KMS-11 (cell line): ENCODE measurements around the gene PA2G4.

Experiments
- H2AFZ ChIP-seq: fragments of 200-600 bp; sonication (generic); 2 replicates; pipeline ENCODE4 v1.6.1; 2016; ENCODE audit warnings: antibody characterized with exemption, mixed run types, low read depth
- H3K27ac ChIP-seq: fragments of 200-600 bp; sonication (generic); 2 replicates; pipeline ENCODE4 v1.6.1; 2016; ENCODE audit warnings: mild to moderate bottlenecking, mixed run types
- H3K27me3 ChIP-seq: fragments of 200-600 bp; sonication (generic); 2 replicates; pipeline ENCODE4 v1.6.1; 2017; ENCODE audit warnings: mild to moderate bottlenecking, low read depth, mixed run types, moderate library complexity; ENCODE audit not compliant: insufficient read depth
- H3K36me3 ChIP-seq: fragments of 200-600 bp; sonication (generic); 2 replicates; pipeline ENCODE4 v1.6.1; 2017; ENCODE audit warnings: mild to moderate bottlenecking, mixed run types; ENCODE audit not compliant: insufficient read depth
- H3K4me1 ChIP-seq: fragments of 200-600 bp; sonication (generic); 2 replicates; pipeline ENCODE4 v1.6.1; 2016; ENCODE audit warnings: mild to moderate bottlenecking, low read depth, mixed run types; ENCODE audit not compliant: poor library complexity, severe bottlenecking
- H3K4me2 ChIP-seq: fragments of 200-600 bp; sonication (generic); 2 replicates; pipeline ENCODE4 v1.7.0; 2016; ENCODE audit warnings: mild to moderate bottlenecking, mixed run types
- H3K4me3 ChIP-seq: fragments of 200-600 bp; sonication (generic); IDR thresholded peaks from 2 replicates; pipeline ENCODE4 v1.6.1; 2017; ENCODE audit warnings: low read depth, low read length, mixed read lengths; ENCODE audit not compliant: insufficient read depth
- H3K79me2 ChIP-seq: fragments of 200-600 bp; sonication (generic); 2 replicates; pipeline ENCODE4 v1.6.1; 2016; ENCODE audit warnings: low read depth, mixed run types; ENCODE audit not compliant: insufficient read depth
- H3K9ac ChIP-seq: fragments of 200-600 bp; sonication (generic); 2 replicates; pipeline ENCODE4 v1.6.1; 2016; ENCODE audit warnings: mild to moderate bottlenecking, mixed run types
- H4K20me1 ChIP-seq: fragments of 200-600 bp; sonication (generic); 2 replicates; pipeline ENCODE4 v1.6.1; 2016; ENCODE audit warnings: mild to moderate bottlenecking, mixed run types; ENCODE audit not compliant: insufficient read depth
- CTCF ChIP-seq: fragments of 200-600 bp; sonication (generic); conservative IDR thresholded peaks from 2 replicates; pipeline ENCODE4 v1.6.1; 2017; ENCODE audit warnings: low read depth, mild to moderate bottlenecking, antibody characterized with exemption, low read length, moderate library complexity, mixed read lengths

PA2G4 gene

GRCh38 chr12:56101045-56101444, 3.3 kb upstream of the PA2G4 start:
- peaks cover 5% of the 10 kb centered on the region for H4K20me1 ChIP-seq
- no peak overlapping the region for H3K4me3 ChIP-seq
- TF ChIP-seq CTCF, result no peak
- no peaks in the 10 kb centered on the region; the same call in 1 of the 2 replicates for H3K27me3 ChIP-seq
- peaks cover 16% of the 10 kb centered on the region for H3K4me1 ChIP-seq
- no peak overlapping the region for H3K9ac ChIP-seq
- H2AFZ ChIP-seq, result no peak overlapping the region
- H3K79me2 ChIP-seq, result peaks cover 17% of the 10 kb centered on the region
- H3K4me2 ChIP-seq, result no peak overlapping the region
- no peaks in the 10 kb centered on the region; the same call in 1 of the 2 replicates for H3K36me3 ChIP-seq
- no peak overlapping the region for H3K27ac ChIP-seq

GRCh38 chr12:56102683-56103065, 1.7 kb upstream of the PA2G4 start:
- TF ChIP-seq CTCF, result no peak
- Histone ChIP-seq H3K4me1 (peaks cover 32% of the 10 kb centered on the region), H4K20me1 (peaks cover 13% of the 10 kb centered on the region), H2AFZ (no peak overlapping the region), H3K4me2 (peak overlapping the region; percentile 81; the same call in 1 of the 2 replicates), H3K27me3 (no peaks in the 10 kb centered on the region), H3K79me2 (peaks cover 34% of the 10 kb centered on the region), H3K4me3 (no peak overlapping the region), H3K27ac (no peak overlapping the region), H3K9ac (no peak overlapping the region), H3K36me3 (peaks cover 16% of the 10 kb centered on the region; the same call in 1 of the 2 replicates)

- Histone ChIP-seq H3K4me1 (peaks cover 32% of the 10 kb centered on the region), H3K27ac (no peak overlapping the region; the same call in 1 of the 2 replicates), H3K4me3 (peak overlapping the region; percentile 77), H3K79me2 (peaks cover 39% of the 10 kb centered on the region), H3K36me3 (peaks cover 21% of the 10 kb centered on the region; the same call in 1 of the 2 replicates), H2AFZ (peak overlapping the region; percentile 67), H3K4me2 (peak overlapping the region; percentile 81), H3K27me3 (no peaks in the 10 kb centered on the region), H3K9ac (peak overlapping the region; percentile 86; the same call in 1 of the 2 replicates), H4K20me1 (peaks cover 14% of the 10 kb centered on the region)
- TF ChIP-seq CTCF, result no peak
Observed at GRCh38 chr12:56103066-56103711, 1.2 kb upstream of the PA2G4 start.

- Histone ChIP-seq H4K20me1 (peaks cover 17% of the 10 kb centered on the region), H3K4me1 (peaks cover 32% of the 10 kb centered on the region), H3K4me3 (peak overlapping the region; percentile 77), H3K27ac (no peak overlapping the region; the same call in 1 of the 2 replicates), H3K36me3 (peaks cover 27% of the 10 kb centered on the region; the same call in 1 of the 2 replicates), H3K79me2 (peaks cover 45% of the 10 kb centered on the region), H2AFZ (peak overlapping the region; percentile 67), H3K4me2 (peak overlapping the region; percentile 81), H3K27me3 (no peaks in the 10 kb centered on the region), H3K9ac (peak overlapping the region; percentile 86; the same call in 1 of the 2 replicates)
- TF ChIP-seq CTCF, result no peak
Observed at GRCh38 chr12:56103823-56104108, 593 bp upstream of the PA2G4 start.
